ENCODE measurements around the gene GIPC2.
"Not testable (repeated sequence)": the region's sequence is repeated elsewhere in the genome, so short reads cannot be mapped to it uniquely, and the experiment has no call there.

Gene GIPC2

GRCh38 chr1:78038071-78038470 is 7.7 kb upstream of the GIPC2 start:
- DNase-seq = no peak

GRCh38 chr1:78038491-78038939 is 7.3 kb upstream of the GIPC2 start:
- DNase-seq = no peak

GRCh38 chr1:78040484-78041089 is 5.2 kb upstream of the GIPC2 start:
- no peak for DNase-seq

- no peak for DNase-seq
Measured at GRCh38 chr1:78043436-78043835, 2.3 kb upstream of the GIPC2 start.

GRCh38 chr1:78044796-78045562 is 787 bp upstream of the GIPC2 start:
- DNase-seq = no peak

GRCh38 chr1:78045563-78045925 is 222 bp upstream of the GIPC2 start:
- no peak for DNase-seq

GRCh38 chr1:78047106-78047505 is 1.3 kb downstream of the GIPC2 start:
- no peak for DNase-seq

- no peak for DNase-seq
Measured at GRCh38 chr1:78047631-78048030, 1.9 kb downstream of the GIPC2 start.

- DNase-seq = no peak
Measured at GRCh38 chr1:78048446-78048845, 2.7 kb downstream of the GIPC2 start.

GRCh38 chr1:78049396-78049795 is 3.6 kb downstream of the GIPC2 start:
- DNase-seq = no peak

- DNase-seq = no peak
Measured at GRCh38 chr1:78051005-78051404, 5.2 kb downstream of the GIPC2 start.

- DNase-seq = no peak
Measured at GRCh38 chr1:78052685-78053405, 7.1 kb downstream of the GIPC2 start.

GRCh38 chr1:78053498-78053897 is 7.7 kb downstream of the GIPC2 start:
- no peak for DNase-seq

GRCh38 chr1:78054559-78054958 is 8.8 kb downstream of the GIPC2 start:
- peak; percentile 25 for DNase-seq

GRCh38 chr1:78054972-78055371 is 9.2 kb downstream of the GIPC2 start:
- DNase-seq = no peak

GRCh38 chr1:78055565-78056132 is 9.9 kb downstream of the GIPC2 start:
- DNase-seq = no peak

GRCh38 chr1:78058670-78059069 is 12.9 kb downstream of the GIPC2 start:
- no peak for DNase-seq

GRCh38 chr1:78060857-78061563 is 15.2 kb downstream of the GIPC2 start:
- no peak for DNase-seq

- peak; percentile 83 for DNase-seq
Measured at GRCh38 chr1:78061825-78062523, 16.2 kb downstream of the GIPC2 start.

GRCh38 chr1:78064886-78065285 is 19.1 kb downstream of the GIPC2 start:
- DNase-seq = not testable (repeated sequence)

- DNase-seq = no peak
Measured at GRCh38 chr1:78068681-78069283, 23.0 kb downstream of the GIPC2 start.

- no peak for DNase-seq
Measured at GRCh38 chr1:78069784-78070183, 24.0 kb downstream of the GIPC2 start.

Data from fibroblast of upper back skin (primary cell).